H7 (cell line): Measurements from ENCODE around the gene IRX2. TPM values are rescaled to one million over a fixed set of nuclear protein-coding genes. Genes with fewer than 3 reads are reported as not detected.

Source experiments
- DNase-seq: peaks from one replicate; pipeline ENCODE4 v3.0.0; 2012
- H3K27me3 ChIP-seq: 2 replicates; pipeline ENCODE4 v1.6.0; 2011; ENCODE audit warnings: mild to moderate bottlenecking, low read length; ENCODE audit not compliant: control insufficient read depth, insufficient read depth
- H3K36me3 ChIP-seq: replicated peaks from 2 replicates; pipeline ENCODE4 v1.5.1; 2011; ENCODE audit warnings: low read length; ENCODE audit not compliant: control insufficient read depth, insufficient read depth
- H3K4me3 ChIP-seq: 2 replicates; pipeline ENCODE4 v1.5.1; 2011; ENCODE audit warnings: low read depth, mild to moderate bottlenecking, control low read depth, low read length, moderate library complexity; ENCODE audit not compliant: insufficient read depth
- total RNA-seq: library from RNA; depleted of rRNA; stranded (reverse); fragments of >200 nt; shearing (Covaris generic); gene quantifications from 2 replicates; pipeline ENCODE4 v1.2.3, GENCODE V29; 2014

The IRX2 gene
- total RNA-seq, 1 experiment from 2014 or later: 51.4 TPM

- no peaks in the 10 kb centered on the region for H3K36me3 ChIP-seq
- H3K4me3 ChIP-seq: no peak overlapping the region
- no peak for DNase-seq
- no peaks in the 10 kb centered on the region for H3K27me3 ChIP-seq
Observed at GRCh38 chr5:2704111-2704510, 47.4 kb downstream of the IRX2 start.

DNA sequence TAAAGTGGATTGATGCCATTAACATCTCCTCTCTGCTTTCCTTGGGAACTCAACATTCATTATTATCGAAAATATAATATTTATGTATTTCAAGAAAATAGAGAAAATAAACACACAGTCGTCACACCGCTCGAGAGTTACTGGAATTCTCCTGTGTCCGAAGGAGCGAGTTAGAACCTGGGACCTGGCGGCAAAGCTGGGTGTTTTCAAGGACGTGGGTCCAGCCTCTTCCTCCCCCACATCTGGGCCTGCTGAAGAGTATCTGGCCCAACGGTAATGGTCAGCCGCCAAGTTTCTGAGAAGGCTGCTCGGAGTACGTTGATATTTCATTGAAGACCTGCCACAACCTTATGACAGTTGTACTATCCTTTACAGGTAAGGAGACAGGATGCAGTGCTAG, 47.9 kb downstream of the IRX2 start:
- no peaks in the 10 kb centered on the region for H3K36me3 ChIP-seq
- no peak overlapping the region for H3K4me3 ChIP-seq
- H3K27me3 ChIP-seq: no peaks in the 10 kb centered on the region
- DNase-seq: no peak

- Histone ChIP-seq H3K36me3 (no peaks in the 10 kb centered on the region), H3K4me3 (no peak overlapping the region)
Observed at GRCh38 chr5:2703041-2703440, 48.4 kb downstream of the IRX2 start.

DNA sequence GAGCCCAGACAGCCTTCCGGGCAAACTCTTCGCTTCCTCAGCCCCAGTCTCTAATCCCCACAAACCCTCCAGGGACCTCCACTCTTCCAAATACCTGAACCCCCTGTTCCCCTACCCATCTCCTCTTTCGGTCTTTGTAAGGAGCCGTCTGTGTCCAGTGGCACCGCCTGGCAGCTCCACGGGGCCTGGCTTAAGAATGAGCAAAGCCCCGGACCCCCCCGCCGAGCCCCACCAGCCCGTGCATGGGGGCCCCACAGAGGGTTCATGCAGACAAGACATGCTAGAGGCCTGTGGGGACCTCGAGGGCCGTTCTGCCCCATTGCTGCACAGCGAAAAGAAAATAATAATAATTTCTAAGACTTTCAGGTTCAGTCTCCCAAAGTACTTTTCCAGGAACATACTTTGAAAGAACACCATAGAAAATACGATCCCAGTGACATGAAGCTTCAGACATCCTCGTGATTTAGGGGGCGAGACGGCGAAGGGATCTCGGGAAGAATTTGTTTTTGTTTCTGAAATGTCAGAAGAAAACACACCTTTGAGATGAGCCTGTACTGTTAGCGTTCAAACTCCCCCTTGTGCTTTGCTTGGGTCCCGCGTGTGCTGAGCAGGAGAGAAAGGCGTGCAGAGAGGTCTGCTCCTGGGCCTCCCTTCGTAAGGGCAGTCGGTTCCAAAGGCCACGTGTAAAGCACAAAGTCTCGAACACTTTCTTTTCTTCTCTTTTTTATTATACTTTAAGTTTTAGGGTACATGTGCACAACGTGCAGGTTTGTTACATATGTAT, 49.2 kb downstream of the IRX2 start:
- DNase-seq: no peak
- no peaks in the 10 kb centered on the region for H3K36me3 ChIP-seq
- H3K4me3 ChIP-seq: no peak overlapping the region
- H3K27me3 ChIP-seq: no peaks in the 10 kb centered on the region

More at GRCh38 chr5:2703041-2703440, 48.4 kb downstream of the IRX2 start:
- DNase-seq: no peak
- no peaks in the 10 kb centered on the region for H3K27me3 ChIP-seq

DNA sequence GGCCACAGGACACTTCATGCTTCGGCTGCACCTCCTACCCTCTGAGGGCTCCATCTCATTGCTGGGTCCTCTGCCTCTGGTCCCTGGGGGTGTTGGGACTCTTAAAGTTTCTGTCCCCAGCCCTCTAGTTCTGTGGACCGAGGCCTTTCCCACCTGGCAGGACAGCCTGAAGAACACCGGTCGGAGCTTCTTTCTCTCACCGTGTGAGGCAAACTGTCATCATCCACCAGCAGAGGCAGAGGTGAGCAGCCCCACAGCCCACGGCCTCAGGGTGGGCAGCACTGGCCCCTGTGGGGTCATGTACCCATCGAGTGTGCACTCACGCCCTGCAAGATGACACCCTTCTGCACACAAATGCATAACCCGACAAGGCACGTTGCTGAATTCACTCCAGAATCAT, 49.9 kb downstream of the IRX2 start:
- Histone ChIP-seq H3K4me3 (no peak overlapping the region), H3K36me3 (no peaks in the 10 kb centered on the region), H3K27me3 (no peaks in the 10 kb centered on the region)
- DNase-seq: peak; percentile 73

DNA sequence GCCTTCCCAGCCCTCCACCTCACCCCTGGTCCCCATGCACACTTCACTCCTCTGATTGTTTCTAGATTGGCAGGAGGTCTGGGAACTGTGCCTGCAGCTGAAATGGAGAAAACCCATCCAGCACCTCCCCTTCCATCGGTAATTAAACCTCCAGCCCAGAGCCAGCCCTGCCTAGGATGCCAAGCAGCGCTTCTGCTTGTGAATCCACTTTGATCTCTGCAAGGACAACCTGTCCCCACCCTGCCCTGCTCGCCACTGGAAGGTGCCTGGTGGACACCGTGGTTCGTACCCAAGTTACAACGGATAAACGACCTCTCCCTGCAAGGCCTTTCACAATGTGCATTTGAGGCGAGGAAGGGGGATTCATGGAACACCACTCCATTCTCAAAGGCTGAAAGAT, 50.6 kb downstream of the IRX2 start:
- Histone ChIP-seq H3K36me3 (no peaks in the 10 kb centered on the region), H3K27me3 (no peaks in the 10 kb centered on the region), H3K4me3 (no peak overlapping the region)
- no peak for DNase-seq

- DNase-seq: peak; percentile 36
- no peaks in the 10 kb centered on the region for H3K36me3 ChIP-seq
- no peaks in the 10 kb centered on the region for H3K27me3 ChIP-seq
- no peak overlapping the region for H3K4me3 ChIP-seq
Observed at GRCh38 chr5:2699686-2700085, 51.8 kb downstream of the IRX2 start.

GRCh38 chr5:2699231-2699630, 52.2 kb downstream of the IRX2 start:
- no peak overlapping the region for H3K4me3 ChIP-seq
- H3K27me3 ChIP-seq: no peaks in the 10 kb centered on the region
- H3K36me3 ChIP-seq: no peaks in the 10 kb centered on the region

DNA sequence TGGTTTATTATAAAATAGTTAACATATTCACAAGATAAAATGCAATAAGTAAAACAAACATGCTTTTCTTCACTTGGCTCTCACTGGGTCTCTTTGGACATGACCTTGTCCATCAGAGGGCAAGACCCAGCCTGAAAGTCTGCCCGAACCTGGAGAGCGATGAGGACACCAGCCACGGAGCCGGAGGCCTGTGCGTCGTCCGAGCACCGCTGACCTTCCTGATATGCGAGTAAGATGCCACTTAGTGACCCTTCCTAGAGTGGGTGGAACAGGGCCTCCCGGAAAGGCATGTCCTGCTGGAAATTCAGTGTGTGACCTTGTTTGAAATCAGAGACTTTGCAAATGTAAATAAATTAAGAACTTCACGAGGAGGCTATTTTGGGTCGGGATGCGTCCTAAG, 52.9 kb downstream of the IRX2 start:
- Histone ChIP-seq H3K4me3 (no peak overlapping the region), H3K36me3 (no peaks in the 10 kb centered on the region), H3K27me3 (no peaks in the 10 kb centered on the region)
- no peak for DNase-seq

More at GRCh38 chr5:2699231-2699630, 52.2 kb downstream of the IRX2 start:
- peak; percentile 39 for DNase-seq

DNA sequence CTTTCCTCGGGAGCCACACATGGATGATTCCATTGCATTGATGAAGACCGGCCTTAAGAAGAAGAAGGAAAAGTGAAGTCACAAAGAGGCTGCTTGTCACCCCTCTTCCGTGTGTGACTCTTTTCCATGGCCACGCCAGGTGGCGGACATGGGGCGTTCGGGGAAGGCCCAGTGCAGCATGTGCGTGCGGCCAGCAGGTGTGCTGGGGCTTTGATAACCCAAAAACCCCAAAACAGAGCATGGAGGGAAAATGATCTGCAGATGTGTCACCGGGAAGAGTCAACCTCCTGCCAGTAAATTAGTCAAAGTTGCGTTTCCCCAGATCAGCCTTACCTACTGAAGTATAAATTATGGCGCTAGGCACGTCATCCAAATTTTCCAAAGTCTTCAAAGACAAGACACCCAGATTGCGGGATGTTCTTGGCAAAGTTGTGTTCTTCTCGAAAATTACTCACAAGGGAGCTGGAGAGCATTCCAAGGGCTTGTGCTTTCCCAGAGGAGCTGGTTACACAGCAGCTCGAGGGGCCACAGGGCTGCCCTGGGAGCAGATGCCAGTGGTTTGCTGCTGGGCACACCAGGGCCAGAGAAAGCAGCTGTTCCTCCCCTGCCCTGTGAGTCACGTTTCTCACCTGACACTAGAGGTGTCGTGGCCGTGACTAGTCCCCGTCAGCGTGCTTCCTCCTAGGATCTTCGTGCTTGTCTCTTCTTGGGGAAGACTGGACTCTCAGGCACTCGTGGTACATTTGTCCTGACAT, 53.9 kb downstream of the IRX2 start:
- Histone ChIP-seq H3K4me3 (no peak overlapping the region), H3K36me3 (no peaks in the 10 kb centered on the region), H3K27me3 (no peaks in the 10 kb centered on the region)
- DNase-seq: peak; percentile 46

DNA sequence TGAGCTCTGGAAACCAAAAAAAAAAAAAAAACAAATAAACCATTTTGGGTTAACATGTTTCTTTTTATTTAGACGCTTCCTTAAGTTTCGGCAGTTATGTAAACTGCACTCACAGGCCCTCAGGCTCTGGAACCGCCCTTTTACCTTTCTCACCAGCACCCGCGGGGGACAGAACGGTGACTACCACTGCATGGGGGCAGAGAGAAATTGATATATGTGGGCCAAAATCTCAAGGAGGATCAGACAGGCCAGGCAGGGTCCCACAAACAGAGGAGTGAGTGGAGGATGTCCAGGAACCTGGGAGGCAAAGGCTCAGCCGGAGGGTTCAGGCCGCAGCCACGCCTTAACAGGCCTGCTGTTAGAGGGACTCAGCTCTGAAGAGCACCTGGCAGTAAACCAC, 54.4 kb downstream of the IRX2 start:
- DNase-seq: peak; percentile 26

More for the DNA sequence above, 54.4 kb downstream of the IRX2 start:
- Histone ChIP-seq H3K36me3 (no peaks in the 10 kb centered on the region), H3K4me3 (no peak overlapping the region), H3K27me3 (no peaks in the 10 kb centered on the region)
